HepG2 (cell line): Measurements from ENCODE around the gene GRB7. TPM values are rescaled to one million over a fixed set of nuclear protein-coding genes. Genes with fewer than 3 reads are reported as not detected.
A peak's percentile ranks its signal among the peaks of the same experiment; 100 is the strongest.

ENCODE experiments used
- CENPT ChIP-seq: sonication (generic); formaldehyde crosslinking; IDR thresholded peaks from 2 replicates; pipeline ENCODE4 v1.8.0; 2022; ENCODE audit warnings: low read depth, mild to moderate bottlenecking, moderate library complexity, missing genetic modification reagents
- E2F2 ChIP-seq: sonication (generic); formaldehyde crosslinking; IDR thresholded peaks from 2 replicates; pipeline ENCODE4 v1.4.0; 2020; ENCODE audit warnings: missing genetic modification reagents, borderline replicate concordance
- ELF3 ChIP-seq: IDR thresholded peaks from 2 replicates; pipeline ENCODE4 v1.6.1; 2016; ENCODE audit warnings: missing genetic modification reagents, missing compliant biosample characterization
- FOXC1 ChIP-seq: sonication (generic); formaldehyde crosslinking; IDR thresholded peaks from 2 replicates; pipeline ENCODE4 v1.8.0; 2022; ENCODE audit warnings: mild to moderate bottlenecking, missing genetic modification reagents, borderline replicate concordance
- GPN1 ChIP-seq: sonication (generic); formaldehyde crosslinking; IDR thresholded peaks from 2 replicates; pipeline ENCODE4 v1.5.1; 2020; ENCODE audit warnings: missing genetic modification reagents, borderline replicate concordance
- HMG20B ChIP-seq: conservative IDR thresholded peaks from 2 replicates; pipeline ENCODE4 v1.6.1; 2016; ENCODE audit warnings: missing genetic modification reagents, missing compliant biosample characterization
- KDM6A ChIP-seq: IDR thresholded peaks from 2 replicates; pipeline ENCODE4 v1.6.1; 2016; ENCODE audit warnings: low read depth
- NR3C1 ChIP-seq: sonication (generic); formaldehyde crosslinking; IDR thresholded peaks from 2 replicates; pipeline ENCODE4 v1.4.0; 2020; ENCODE audit warnings: missing genetic modification reagents
- PLSCR1 ChIP-seq: sonication (generic); formaldehyde crosslinking; IDR thresholded peaks from 2 replicates; pipeline ENCODE4 v1.5.0; 2020; ENCODE audit warnings: missing genetic modification reagents, mild to moderate bottlenecking, borderline replicate concordance
- RARA ChIP-seq: IDR thresholded peaks from 2 replicates; pipeline ENCODE4 v1.6.1; 2016; ENCODE audit warnings: missing genetic modification reagents, missing compliant biosample characterization
- SNAPC4 ChIP-seq: sonication (generic); formaldehyde crosslinking; IDR thresholded peaks from 2 replicates; pipeline ENCODE4 v1.4.0; 2020; ENCODE audit warnings: mild to moderate bottlenecking, missing genetic modification reagents
- ZMAT3 ChIP-seq: sonication (generic); formaldehyde crosslinking; conservative IDR thresholded peaks from 2 replicates; pipeline ENCODE4 v1.7.0; 2021; ENCODE audit warnings: missing genetic modification reagents
- ZNF362 ChIP-seq: sonication (generic); formaldehyde crosslinking; IDR thresholded peaks from 2 replicates; pipeline ENCODE4 v1.4.0; 2020; ENCODE audit warnings: missing genetic modification reagents, mild to moderate bottlenecking, borderline replicate concordance
- ZNF605 ChIP-seq: sonication (generic); formaldehyde crosslinking; IDR thresholded peaks from 2 replicates; pipeline ENCODE4 v1.8.0; 2022; ENCODE audit warnings: mild to moderate bottlenecking, missing genetic modification reagents
- ZNF646 ChIP-seq: sonication (generic); formaldehyde crosslinking; IDR thresholded peaks from 2 replicates; pipeline ENCODE4 v1.9.0; 2021; ENCODE audit warnings: mild to moderate bottlenecking, missing genetic modification reagents
- ZSCAN21 ChIP-seq: sonication (generic); formaldehyde crosslinking; IDR thresholded peaks from 2 replicates; pipeline ENCODE4 v1.8.0; 2022; ENCODE audit warnings: mild to moderate bottlenecking, missing genetic modification reagents, moderate library complexity, borderline replicate concordance
- polyA plus RNA-seq, 8 experiments: library from polyadenylated mRNA; depleted of rRNA in 3 of 8; stranded (reverse) in 7 of 8; unstranded in 1 of 8; fragments of >200 nt; fragmentation: Illumina TruSeq in 4 of 8; extraction: Trizol in 4 of 8; gene quantifications; 2 replicates each; pipeline versions ENCODE4 v1.2.1 to v1.2.3, GENCODE V29; 2011 to 2016; ENCODE audit warnings: low read depth in 4 of 8, missing spikeins in 1 of 8, mixed read lengths in 1 of 8; ENCODE audit not compliant: insufficient read depth in 1 of 8
- total RNA-seq, 5 experiments: library from RNA; depleted of rRNA; stranded (reverse); fragments of >200 nt; fragmentation: Illumina TruSeq; extraction: Trizol; gene quantifications; 2 replicates each; pipeline ENCODE4 v1.2.3, GENCODE V29; 2016; ENCODE audit warnings: low read depth in 1 of 5

The GRB7 gene
- total and polyA plus RNA-seq, 2 of the 13 experiments (the other 11 are each of a cell fraction or from before 2014, with no cell fraction given) = 60.2 to 77.7 TPM

- TF ChIP-seq ZNF646 (CRISPR knock-in tag) = no peak
- TF ChIP-seq RARA = no peak
- TF ChIP-seq ZMAT3 = peak; percentile 20; the same call in 1 of the 2 replicates
- TF ChIP-seq ZSCAN21 (CRISPR knock-in tag) = no peak
- TF ChIP-seq FOXC1 (CRISPR knock-in tag) = no peak
- TF ChIP-seq E2F2 (CRISPR knock-in tag) = no peak
- no peak for TF ChIP-seq NR3C1 (CRISPR knock-in tag)
- no peak for TF ChIP-seq PLSCR1 (CRISPR knock-in tag)
- no peak for TF ChIP-seq ELF3 (CRISPR knock-in tag)
- no peak for TF ChIP-seq SNAPC4 (CRISPR knock-in tag)
- no peak for TF ChIP-seq GPN1
- TF ChIP-seq CENPT (CRISPR knock-in tag) = no peak
- TF ChIP-seq KDM6A (CRISPR knock-in tag) = no peak
- no peak for TF ChIP-seq HMG20B
- TF ChIP-seq ZNF362 (CRISPR knock-in tag) = no peak
- TF ChIP-seq ZNF605 = no peak
Measured at GRCh38 chr17:39688475-39688835, 49.3 kb upstream of the GRB7 start (continued).
